KMS-11 (cell line): ENCODE measurements around the gene PDPR.
"Not testable (repeated sequence)": the region's sequence is repeated elsewhere in the genome, so short reads cannot be mapped to it uniquely, and the experiment has no call there.

Source experiments
- H2AFZ ChIP-seq: fragments of 200-600 bp; sonication (generic); 2 replicates; pipeline ENCODE4 v1.6.1; 2016; ENCODE audit warnings: antibody characterized with exemption, mixed run types, low read depth
- H3K27ac ChIP-seq: fragments of 200-600 bp; sonication (generic); 2 replicates; pipeline ENCODE4 v1.6.1; 2016; ENCODE audit warnings: mild to moderate bottlenecking, mixed run types
- H3K27me3 ChIP-seq: fragments of 200-600 bp; sonication (generic); 2 replicates; pipeline ENCODE4 v1.6.1; 2017; ENCODE audit warnings: mild to moderate bottlenecking, low read depth, mixed run types, moderate library complexity; ENCODE audit not compliant: insufficient read depth
- H3K36me3 ChIP-seq: fragments of 200-600 bp; sonication (generic); 2 replicates; pipeline ENCODE4 v1.6.1; 2017; ENCODE audit warnings: mild to moderate bottlenecking, mixed run types; ENCODE audit not compliant: insufficient read depth
- H3K4me1 ChIP-seq: fragments of 200-600 bp; sonication (generic); 2 replicates; pipeline ENCODE4 v1.6.1; 2016; ENCODE audit warnings: mild to moderate bottlenecking, low read depth, mixed run types; ENCODE audit not compliant: poor library complexity, severe bottlenecking
- H3K4me2 ChIP-seq: fragments of 200-600 bp; sonication (generic); 2 replicates; pipeline ENCODE4 v1.7.0; 2016; ENCODE audit warnings: mild to moderate bottlenecking, mixed run types
- H3K4me3 ChIP-seq: fragments of 200-600 bp; sonication (generic); IDR thresholded peaks from 2 replicates; pipeline ENCODE4 v1.6.1; 2017; ENCODE audit warnings: low read depth, low read length, mixed read lengths; ENCODE audit not compliant: insufficient read depth
- H3K79me2 ChIP-seq: fragments of 200-600 bp; sonication (generic); 2 replicates; pipeline ENCODE4 v1.6.1; 2016; ENCODE audit warnings: low read depth, mixed run types; ENCODE audit not compliant: insufficient read depth
- H3K9ac ChIP-seq: fragments of 200-600 bp; sonication (generic); 2 replicates; pipeline ENCODE4 v1.6.1; 2016; ENCODE audit warnings: mild to moderate bottlenecking, mixed run types
- H4K20me1 ChIP-seq: fragments of 200-600 bp; sonication (generic); 2 replicates; pipeline ENCODE4 v1.6.1; 2016; ENCODE audit warnings: mild to moderate bottlenecking, mixed run types; ENCODE audit not compliant: insufficient read depth

Gene PDPR

DNA sequence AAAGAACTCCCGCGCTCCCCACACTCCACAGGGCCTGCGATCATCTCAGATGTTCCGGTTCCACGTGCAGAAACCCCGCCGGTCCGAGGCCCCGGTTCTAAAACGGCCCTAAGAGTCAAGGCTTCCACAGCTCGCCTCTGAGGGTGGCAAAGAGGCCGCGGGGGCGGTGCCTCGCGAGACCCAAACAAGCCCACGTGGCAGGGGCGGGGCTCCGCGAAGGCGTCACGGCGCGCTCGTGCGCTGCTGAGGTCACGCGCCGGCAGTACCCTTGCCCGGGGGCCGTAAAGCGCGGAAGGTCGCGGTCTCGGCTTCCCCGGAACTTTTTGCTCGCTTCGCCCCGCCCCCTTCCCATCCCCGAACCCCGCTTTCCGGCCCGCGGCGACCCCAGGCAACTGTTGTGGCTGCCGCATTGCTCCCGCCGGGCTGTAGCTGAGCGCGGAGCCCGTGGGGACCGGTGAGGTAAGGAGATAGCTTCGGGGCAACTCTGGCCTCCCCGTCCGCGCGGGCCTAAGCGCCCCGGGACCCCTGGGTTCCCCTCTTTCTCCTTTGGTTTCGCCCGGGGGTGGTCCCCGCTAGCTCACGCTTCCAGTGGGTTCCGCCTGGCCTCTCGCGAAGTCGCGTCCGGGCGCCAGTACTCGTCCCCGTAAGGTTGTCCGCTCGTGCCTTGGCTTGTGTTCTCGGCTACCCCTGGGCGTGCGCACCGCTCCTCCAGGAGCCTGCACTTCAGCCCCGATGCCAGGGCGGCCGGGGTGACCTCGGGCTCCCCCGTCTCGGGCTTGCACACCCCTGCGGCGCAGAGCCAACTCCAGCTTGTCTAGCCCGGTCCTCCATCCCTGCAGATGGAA lies at the start of gene PDPR:
TSS of gene PDPR (plus strand) at position 351 of the 845 bp plus-strand sequence. CDS start 6,161 bp downstream, outside the sequence.
- H3K36me3 ChIP-seq, H3K79me2 ChIP-seq, H4K20me1 ChIP-seq, H3K27me3 ChIP-seq, H3K4me3 ChIP-seq, H3K4me1 ChIP-seq, H3K27ac ChIP-seq: not testable (repeated sequence)
- Histone ChIP-seq H2AFZ (peak within 1 kb of the TSS; percentile 75), H3K4me2 (peak within 1 kb of the TSS; percentile 76), H3K9ac (peak within 1 kb of the TSS; percentile 66; the same call in 1 of the 2 replicates)

DNA sequence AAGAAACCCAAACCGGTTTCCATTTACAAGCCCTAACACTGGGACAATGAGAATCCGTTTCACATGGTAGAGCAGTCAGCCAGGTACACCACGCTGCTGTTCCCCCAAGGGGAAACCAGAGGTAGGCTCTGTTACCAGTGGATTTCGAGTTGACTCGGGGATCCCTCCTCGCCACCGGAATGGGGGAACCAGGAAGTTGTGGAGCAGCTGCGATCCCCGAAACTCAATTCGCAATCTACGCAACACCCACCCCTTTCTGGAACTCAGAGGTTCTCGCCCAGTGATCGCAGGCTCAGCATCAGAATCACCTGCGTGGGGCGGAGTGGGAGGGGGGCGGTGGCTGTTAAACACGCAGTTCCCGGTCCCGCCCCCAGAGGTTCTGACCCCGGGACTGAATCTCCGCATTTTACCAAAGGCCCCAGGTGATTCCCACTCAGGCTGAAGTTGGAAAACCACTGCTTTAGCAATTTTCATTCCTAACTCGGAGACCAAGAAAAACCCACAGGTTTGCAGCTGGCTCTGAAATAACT lies 49.2 kb upstream of the PDPR start:
- peak overlapping the region; percentile 88 for H3K4me2 ChIP-seq
- H3K9ac ChIP-seq: peak overlapping the region; percentile 25; the same call in 1 of the 2 replicates
- H3K79me2 ChIP-seq, H3K36me3 ChIP-seq, H3K27ac ChIP-seq, H3K4me3 ChIP-seq, H4K20me1 ChIP-seq, H3K4me1 ChIP-seq, H3K27me3 ChIP-seq: not testable (repeated sequence)
- peak overlapping the region; percentile 52; the same call in 1 of the 2 replicates for H2AFZ ChIP-seq

- Histone ChIP-seq H3K4me2 (peak overlapping the region; percentile 88), H3K9ac (peak overlapping the region; percentile 25; the same call in 1 of the 2 replicates), H2AFZ (peak overlapping the region; percentile 73)
- not testable (repeated sequence) for H3K27me3 ChIP-seq, H3K27ac ChIP-seq, H4K20me1 ChIP-seq, H3K4me1 ChIP-seq, H3K79me2 ChIP-seq, H3K4me3 ChIP-seq, H3K36me3 ChIP-seq
Measured at GRCh38 chr16:70065376-70065745, 48.8 kb upstream of the PDPR start.

DNA sequence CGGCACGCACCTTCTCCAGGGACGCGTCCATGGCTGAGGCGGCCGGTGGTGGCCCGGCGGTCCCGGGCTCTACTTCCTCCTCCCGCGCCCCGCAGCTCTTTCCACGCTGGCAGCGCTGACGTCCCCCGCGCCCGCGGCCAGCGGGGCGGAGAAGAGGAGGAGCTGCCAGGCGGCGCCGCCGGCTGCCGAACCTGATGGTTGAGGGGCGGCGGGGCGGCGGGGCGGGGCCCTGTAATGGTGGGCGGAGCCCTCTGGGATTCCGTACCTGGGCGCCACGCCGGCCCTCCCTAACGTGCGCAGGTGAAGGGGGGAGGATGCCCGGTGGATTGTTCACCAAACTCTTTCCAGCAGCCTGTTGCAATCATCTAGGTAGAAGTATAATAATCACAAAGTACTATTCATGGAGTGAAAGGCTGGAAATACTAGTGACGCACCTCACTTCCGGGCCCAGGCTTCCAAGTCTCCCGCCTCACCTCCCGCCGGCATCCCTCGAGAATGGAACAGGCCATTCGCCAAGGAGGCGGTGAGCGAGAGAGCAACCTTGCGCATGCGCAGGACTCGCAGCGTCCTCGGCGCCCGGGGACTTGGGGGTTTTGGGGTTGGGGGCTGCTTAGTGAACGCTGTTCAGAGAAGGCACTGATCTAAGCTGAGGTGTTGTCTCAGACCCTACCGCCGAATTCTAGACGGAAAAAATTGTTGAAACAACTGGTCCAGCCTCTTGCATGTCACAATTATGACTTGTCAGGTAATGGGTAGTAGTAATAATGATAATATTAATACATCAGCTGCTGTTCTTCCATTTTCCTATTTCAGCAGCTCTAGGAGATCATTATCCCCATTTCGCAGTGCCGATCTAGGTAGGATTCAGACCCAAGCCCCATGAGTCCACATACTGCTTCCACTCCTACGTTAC lies 48.1 kb upstream of the PDPR start:
- not testable (repeated sequence) for H3K4me3 ChIP-seq, H3K27ac ChIP-seq, H3K79me2 ChIP-seq, H3K4me1 ChIP-seq, H3K36me3 ChIP-seq, H4K20me1 ChIP-seq, H3K27me3 ChIP-seq
- Histone ChIP-seq H2AFZ (peak overlapping the region; percentile 73), H3K9ac (peak overlapping the region; percentile 32; the same call in 1 of the 2 replicates), H3K4me2 (peak overlapping the region; percentile 60; the same call in 1 of the 2 replicates)

GRCh38 chr16:70066751-70067150 lies 47.4 kb upstream of the PDPR start:
- Histone ChIP-seq H2AFZ (peak overlapping the region; percentile 73; the same call in 1 of the 2 replicates), H3K4me2 (peak overlapping the region; percentile 60; the same call in 1 of the 2 replicates)
- H3K9ac ChIP-seq, H3K27me3 ChIP-seq, H3K79me2 ChIP-seq, H3K4me3 ChIP-seq, H3K27ac ChIP-seq, H3K4me1 ChIP-seq, H3K36me3 ChIP-seq, H4K20me1 ChIP-seq: not testable (repeated sequence)

GRCh38 chr16:70079081-70079480 lies 35.1 kb upstream of the PDPR start:
- not testable (repeated sequence) for H3K27me3 ChIP-seq, H4K20me1 ChIP-seq, H3K4me2 ChIP-seq, H3K27ac ChIP-seq, H3K9ac ChIP-seq, H3K4me3 ChIP-seq, H3K4me1 ChIP-seq, H3K79me2 ChIP-seq, H3K36me3 ChIP-seq, H2AFZ ChIP-seq

DNA sequence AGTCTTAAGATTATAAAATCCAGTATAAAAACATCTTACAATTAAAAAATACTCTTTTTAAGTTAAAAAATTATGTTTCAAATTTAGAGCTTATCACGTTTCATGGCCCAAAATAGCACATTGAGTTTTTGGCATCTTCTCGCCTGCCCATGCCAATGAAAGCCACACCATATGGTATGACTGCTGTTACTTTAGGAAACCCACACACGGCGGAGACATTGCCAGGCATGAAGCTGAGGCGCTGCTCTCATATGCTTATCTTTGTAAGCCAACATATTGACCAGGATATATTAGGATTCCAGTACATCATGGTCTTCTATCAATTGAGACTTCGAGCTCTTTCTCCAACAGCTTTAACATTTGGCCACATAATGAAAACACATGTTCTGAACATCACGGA lies 32.9 kb upstream of the PDPR start:
- H3K27me3 ChIP-seq: not testable (repeated sequence)

DNA sequence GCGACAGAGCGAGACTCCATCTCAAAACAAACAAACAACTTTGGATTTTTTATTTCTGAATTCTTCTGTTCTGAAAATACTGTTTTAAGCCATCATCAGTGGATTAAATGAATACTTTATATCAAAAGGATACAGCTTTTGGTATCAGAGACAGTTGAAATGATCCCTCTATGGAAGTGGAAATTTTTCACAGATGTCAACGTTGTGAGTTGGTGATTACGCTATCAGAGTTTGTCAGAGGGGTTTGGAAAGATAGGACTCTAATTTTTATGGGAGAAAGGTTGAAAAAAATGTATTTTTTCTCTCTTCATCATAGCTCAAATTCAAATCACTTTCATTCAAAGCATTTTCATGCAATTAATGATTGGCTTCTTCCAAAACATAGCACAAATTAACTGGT lies 30.2 kb upstream of the PDPR start:
- H2AFZ ChIP-seq, H3K9ac ChIP-seq, H3K79me2 ChIP-seq: not testable (repeated sequence)

More for the DNA sequence above, 32.9 kb upstream of the PDPR start:
- not testable (repeated sequence) for H3K4me1 ChIP-seq, H3K4me3 ChIP-seq, H3K27ac ChIP-seq, H3K36me3 ChIP-seq, H2AFZ ChIP-seq, H4K20me1 ChIP-seq, H3K4me2 ChIP-seq, H3K79me2 ChIP-seq, H3K9ac ChIP-seq

GRCh38 chr16:70088160-70088559 lies 26.0 kb upstream of the PDPR start:
- H3K9ac ChIP-seq, H3K4me1 ChIP-seq, H3K4me2 ChIP-seq, H3K4me3 ChIP-seq, H2AFZ ChIP-seq, H4K20me1 ChIP-seq, H3K27ac ChIP-seq, H3K27me3 ChIP-seq, H3K36me3 ChIP-seq, H3K79me2 ChIP-seq: not testable (repeated sequence)

More for the DNA sequence above, 30.2 kb upstream of the PDPR start:
- H3K4me3 ChIP-seq, H4K20me1 ChIP-seq, H3K4me1 ChIP-seq, H3K4me2 ChIP-seq, H3K27ac ChIP-seq, H3K36me3 ChIP-seq, H3K27me3 ChIP-seq: not testable (repeated sequence)
